ENCODE data around the gene TLR9.

DNA sequence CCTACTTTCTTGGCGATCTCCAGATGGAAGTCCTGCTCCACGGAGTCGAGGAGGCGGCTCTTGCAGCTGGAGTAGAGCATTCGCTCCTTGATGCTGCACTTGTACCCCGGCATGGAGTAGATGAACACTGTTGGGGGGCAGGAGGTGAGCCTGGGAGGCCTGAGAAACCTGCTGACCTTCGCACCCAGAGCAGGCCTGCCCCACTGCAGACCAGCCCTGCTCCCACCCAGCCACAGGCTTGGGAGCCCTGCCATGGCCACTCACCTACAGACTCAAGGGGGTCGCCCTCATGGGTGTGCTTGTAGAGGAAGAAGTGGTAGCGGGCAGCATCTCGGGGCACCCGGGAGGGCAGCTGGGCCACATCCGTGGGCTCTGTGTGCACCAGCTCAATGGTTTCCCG lies 4.2 kb upstream of the TLR9 start:
- no peak for TF ChIP-seq SIN3A (IDR thresholded peaks at IDR 0.05; ENCODE audit: borderline replicate concordance, insufficient read depth, low read depth, low read length)
- TF ChIP-seq, protein P1, sequence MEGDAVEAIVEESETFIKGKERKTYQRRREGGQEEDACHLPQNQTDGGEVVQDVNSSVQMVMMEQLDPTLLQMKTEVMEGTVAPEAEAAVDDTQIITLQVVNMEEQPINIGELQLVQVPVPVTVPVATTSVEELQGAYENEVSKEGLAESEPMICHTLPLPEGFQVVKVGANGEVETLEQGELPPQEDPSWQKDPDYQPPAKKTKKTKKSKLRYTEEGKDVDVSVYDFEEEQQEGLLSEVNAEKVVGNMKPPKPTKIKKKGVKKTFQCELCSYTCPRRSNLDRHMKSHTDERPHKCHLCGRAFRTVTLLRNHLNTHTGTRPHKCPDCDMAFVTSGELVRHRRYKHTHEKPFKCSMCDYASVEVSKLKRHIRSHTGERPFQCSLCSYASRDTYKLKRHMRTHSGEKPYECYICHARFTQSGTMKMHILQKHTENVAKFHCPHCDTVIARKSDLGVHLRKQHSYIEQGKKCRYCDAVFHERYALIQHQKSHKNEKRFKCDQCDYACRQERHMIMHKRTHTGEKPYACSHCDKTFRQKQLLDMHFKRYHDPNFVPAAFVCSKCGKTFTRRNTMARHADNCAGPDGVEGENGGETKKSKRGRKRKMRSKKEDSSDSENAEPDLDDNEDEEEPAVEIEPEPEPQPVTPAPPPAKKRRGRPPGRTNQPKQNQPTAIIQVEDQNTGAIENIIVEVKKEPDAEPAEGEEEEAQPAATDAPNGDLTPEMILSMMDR (IDR thresholded peaks at IDR 0.05) = no peak
- no peak for TF ChIP-seq REST (IDR thresholded peaks at IDR 0.05; ENCODE audit: insufficient read depth in 1 of 2, low read depth in 2 of 2, low read length in 1 of 2)
- TF ChIP-seq POLR2AphosphoS5 (IDR thresholded peaks at IDR 0.05; ENCODE audit: low read depth, low read length) = no peak
- no peak for TF ChIP-seq TCF7L2 (IDR thresholded peaks at IDR 0.05; ENCODE audit: low read depth, low read length)
